NCI-H446 treated with DMSO at 0.1 percent for 48 hours (cell line): Measurements from ENCODE around the gene RUNDC3A.
A peak's percentile ranks its signal among the peaks of the same experiment; 100 is the strongest.

ENCODE experiments used
- DNase-seq: peaks from one replicate; lab custom pipeline; 2025; lab: John Stamatoyannopoulos, UW

The RUNDC3A gene

GRCh38 chr17:44308320-44308818, at the start of gene RUNDC3A:
Gene RUNDC3A (plus strand): TSS chr17:44308601. CDS start chr17:44308833, 232 bp downstream.
- peak; percentile 69 for DNase-seq

- no peak for DNase-seq
Measured at GRCh38 chr17:44258811-44259351, 49.5 kb upstream of the RUNDC3A start.

GRCh38 chr17:44260296-44260695, 48.1 kb upstream of the RUNDC3A start:
- DNase-seq, result no peak

GRCh38 chr17:44262654-44263225, 45.7 kb upstream of the RUNDC3A start:
- no peak for DNase-seq

GRCh38 chr17:44263345-44263902, 45.0 kb upstream of the RUNDC3A start:
- DNase-seq, result no peak

- no peak for DNase-seq
Measured at GRCh38 chr17:44266402-44267164, 41.8 kb upstream of the RUNDC3A start.

- DNase-seq, result no peak
Measured at GRCh38 chr17:44267165-44267455, 41.3 kb upstream of the RUNDC3A start.

GRCh38 chr17:44267818-44268490, 40.4 kb upstream of the RUNDC3A start, which contains the start of gene SLC4A1:
Gene SLC4A1 (minus strand): TSS chr17:44268135. CDS start chr17:44262866, 5,269 bp downstream.
- DNase-seq, result no peak

- DNase-seq, result no peak
Measured at GRCh38 chr17:44268709-44269534, 39.5 kb upstream of the RUNDC3A start.

GRCh38 chr17:44269535-44270240, 38.7 kb upstream of the RUNDC3A start:
- no peak for DNase-seq

GRCh38 chr17:44272321-44272951, 36.0 kb upstream of the RUNDC3A start:
- DNase-seq, result no peak

- no peak for DNase-seq
Measured at GRCh38 chr17:44272954-44273353, 35.4 kb upstream of the RUNDC3A start.

GRCh38 chr17:44273607-44274006, 34.8 kb upstream of the RUNDC3A start:
- no peak for DNase-seq

- DNase-seq, result no peak
Measured at GRCh38 chr17:44277976-44278375, 30.4 kb upstream of the RUNDC3A start.

- DNase-seq, result no peak
Measured at GRCh38 chr17:44279346-44279665, 29.1 kb upstream of the RUNDC3A start.

- no peak for DNase-seq
Measured at GRCh38 chr17:44279666-44280391, 28.6 kb upstream of the RUNDC3A start.

- no peak for DNase-seq
Measured at GRCh38 chr17:44280392-44280937, 27.9 kb upstream of the RUNDC3A start.

GRCh38 chr17:44281570-44281969, 26.8 kb upstream of the RUNDC3A start:
- DNase-seq, result no peak

GRCh38 chr17:44282264-44282663, 26.1 kb upstream of the RUNDC3A start:
- no peak for DNase-seq
